Activated T-cell treated with anti-CD3 and anti-CD28 coated beads, Interleukin-2, amount 50 U/mL, for 4 hours (primary cell): ENCODE data around the gene CCNL1. TPM values are rescaled to one million over a fixed set of nuclear protein-coding genes. Genes with fewer than 3 reads are reported as not detected.
"Not testable (repeated sequence)": the region's sequence is repeated elsewhere in the genome, so short reads cannot be mapped to it uniquely, and the experiment has no call there.

Experiments
- ATAC-seq, 2 donors: fragments of 200-7000 bp; cut with Tn5 transposase; one replicate each; pipeline ENCODE4 v1.10.0; 2021
- DNase-seq: peaks from one replicate; pipeline ENCODE4 v3.0.0-alpha.2; 2020
- H3K27me3 Mint-ChIP-seq: one replicate; pipeline ENCODE4 v1.8.0; 2021; ENCODE audit warnings: low read depth, mixed read lengths
- H3K36me3 Mint-ChIP-seq: one replicate; pipeline ENCODE4 v1.8.0; 2022; ENCODE audit warnings: mixed read lengths; ENCODE audit not compliant: insufficient read depth
- H3K4me1 Mint-ChIP-seq: one replicate; pipeline ENCODE4 v1.8.0; 2021; ENCODE audit warnings: low read depth, mixed read lengths
- H3K4me3 Mint-ChIP-seq: one replicate; pipeline ENCODE4 v1.8.0; 2021; ENCODE audit warnings: mild to moderate bottlenecking, moderate library complexity, mixed read lengths
- H3K9me3 Mint-ChIP-seq: one replicate; pipeline ENCODE4 v1.8.0; 2021; ENCODE audit warnings: mixed read lengths
- total RNA-seq, 3 donors: library from RNA; stranded (reverse); gene quantifications; one replicate each; pipeline ENCODE4 v1.2.1, GENCODE V29; 2021

The CCNL1 gene
- total RNA-seq, 3 donors from 2014 or later: 138 to 152 (median 151) TPM

- H3K4me3 Mint-ChIP-seq, ATAC-seq, H3K27me3 Mint-ChIP-seq, DNase-seq, H3K9me3 Mint-ChIP-seq: not testable (repeated sequence)
- peaks cover 25% of the 10 kb centered on the region for H3K4me1 Mint-ChIP-seq
- H3K36me3 Mint-ChIP-seq: peaks cover 22% of the 10 kb centered on the region
These were observed 18.0 kb upstream of the CCNL1 start for GRCh38 chr3:157177801-157178453.

GRCh38 chr3:157176934-157177333 lies 17.0 kb upstream of the CCNL1 start:
- no peak for ATAC-seq
- H3K36me3 Mint-ChIP-seq: peaks cover 17% of the 10 kb centered on the region
- no peaks in the 10 kb centered on the region for H3K27me3 Mint-ChIP-seq
- no peak for DNase-seq
- peak overlapping the region; percentile 13 for H3K4me3 Mint-ChIP-seq
- H3K4me1 Mint-ChIP-seq: peaks cover 25% of the 10 kb centered on the region
- no peaks in the 10 kb centered on the region for H3K9me3 Mint-ChIP-seq

GRCh38 chr3:157175691-157176507 lies 16.0 kb upstream of the CCNL1 start:
- no peak for DNase-seq
- H3K36me3 Mint-ChIP-seq: peaks cover 13% of the 10 kb centered on the region
- H3K27me3 Mint-ChIP-seq: no peaks in the 10 kb centered on the region
- H3K9me3 Mint-ChIP-seq: no peaks in the 10 kb centered on the region
- H3K4me1 Mint-ChIP-seq: peaks cover 25% of the 10 kb centered on the region
- no peak for ATAC-seq
- H3K4me3 Mint-ChIP-seq: peak overlapping the region; percentile 90

GRCh38 chr3:157174649-157175498 lies 14.9 kb upstream of the CCNL1 start:
- H3K4me3 Mint-ChIP-seq: peak overlapping the region; percentile 90
- peaks cover 25% of the 10 kb centered on the region for H3K4me1 Mint-ChIP-seq
- no peaks in the 10 kb centered on the region for H3K9me3 Mint-ChIP-seq

GRCh38 chr3:157174290-157174648 lies 14.3 kb upstream of the CCNL1 start:
- H3K4me3 Mint-ChIP-seq: peak overlapping the region; percentile 90
- peak in 1 of 2 donors; percentile 10 for ATAC-seq
- no peak for DNase-seq
- H3K27me3 Mint-ChIP-seq: no peaks in the 10 kb centered on the region
- peaks cover 25% of the 10 kb centered on the region for H3K4me1 Mint-ChIP-seq
- no peaks in the 10 kb centered on the region for H3K9me3 Mint-ChIP-seq
- peaks cover 3% of the 10 kb centered on the region for H3K36me3 Mint-ChIP-seq

More at GRCh38 chr3:157174649-157175498, 14.9 kb upstream of the CCNL1 start:
- DNase-seq (peak; percentile 98), ATAC-seq (peak; percentile 97 to 98)
- Mint-ChIP-seq H3K36me3 (peaks cover 9% of the 10 kb centered on the region), H3K27me3 (no peaks in the 10 kb centered on the region)

- not testable (repeated sequence) for H3K9me3 Mint-ChIP-seq, H3K36me3 Mint-ChIP-seq, H3K27me3 Mint-ChIP-seq, H3K4me3 Mint-ChIP-seq, ATAC-seq, DNase-seq
- H3K4me1 Mint-ChIP-seq: peaks cover 25% of the 10 kb centered on the region
These were observed 13.4 kb upstream of the CCNL1 start for GRCh38 chr3:157173343-157173742.

GRCh38 chr3:157172746-157173145 lies 12.8 kb upstream of the CCNL1 start:
- H3K36me3 Mint-ChIP-seq: peaks cover 3% of the 10 kb centered on the region
- H3K4me1 Mint-ChIP-seq: peaks cover 23% of the 10 kb centered on the region
- DNase-seq (no peak), ATAC-seq (no peak)
- H3K27me3 Mint-ChIP-seq: no peaks in the 10 kb centered on the region
- H3K9me3 Mint-ChIP-seq: no peaks in the 10 kb centered on the region
- H3K4me3 Mint-ChIP-seq: no peak overlapping the region

- no peak for ATAC-seq
- H3K36me3 Mint-ChIP-seq: no peaks in the 10 kb centered on the region
- no peaks in the 10 kb centered on the region for H3K27me3 Mint-ChIP-seq
- peaks cover 7% of the 10 kb centered on the region for H3K4me1 Mint-ChIP-seq
- no peaks in the 10 kb centered on the region for H3K9me3 Mint-ChIP-seq
- no peak for DNase-seq
- H3K4me3 Mint-ChIP-seq: no peak overlapping the region
These were observed 10.9 kb upstream of the CCNL1 start for GRCh38 chr3:157170861-157171260.

- no peak for ATAC-seq
- no peak for DNase-seq
- Mint-ChIP-seq H3K9me3 (no peaks in the 10 kb centered on the region), H3K4me1 (peaks cover 2% of the 10 kb centered on the region), H3K36me3 (peaks cover 4% of the 10 kb centered on the region), H3K4me3 (no peak overlapping the region), H3K27me3 (no peaks in the 10 kb centered on the region)
These were observed 7.6 kb upstream of the CCNL1 start for GRCh38 chr3:157167371-157168042.

GRCh38 chr3:157166561-157166960 lies 6.6 kb upstream of the CCNL1 start:
- H3K27me3 Mint-ChIP-seq: no peaks in the 10 kb centered on the region
- peaks cover 6% of the 10 kb centered on the region for H3K4me1 Mint-ChIP-seq
- H3K4me3 Mint-ChIP-seq: no peak overlapping the region
- DNase-seq: no peak
- peak; percentile 21 to 23 for ATAC-seq
- peaks cover 4% of the 10 kb centered on the region for H3K36me3 Mint-ChIP-seq
- no peaks in the 10 kb centered on the region for H3K9me3 Mint-ChIP-seq

- Mint-ChIP-seq H3K9me3 (no peaks in the 10 kb centered on the region), H3K27me3 (no peaks in the 10 kb centered on the region), H3K36me3 (peaks cover 4% of the 10 kb centered on the region), H3K4me3 (no peak overlapping the region), H3K4me1 (peaks cover 11% of the 10 kb centered on the region)
- DNase-seq (no peak), ATAC-seq (no peak)
These were observed 6.2 kb upstream of the CCNL1 start for GRCh38 chr3:157166115-157166514.

GRCh38 chr3:157163217-157163953 lies 3.4 kb upstream of the CCNL1 start:
- DNase-seq (no peak), ATAC-seq (no peak)
- Mint-ChIP-seq H3K9me3 (no peaks in the 10 kb centered on the region), H3K4me3 (no peak overlapping the region), H3K36me3 (peaks cover 15% of the 10 kb centered on the region), H3K4me1 (peaks cover 16% of the 10 kb centered on the region), H3K27me3 (no peaks in the 10 kb centered on the region)

GRCh38 chr3:157162620-157163019 lies 2.7 kb upstream of the CCNL1 start:
- not testable (repeated sequence) for H3K27me3 Mint-ChIP-seq, H3K9me3 Mint-ChIP-seq, DNase-seq, H3K4me3 Mint-ChIP-seq, ATAC-seq
- peaks cover 23% of the 10 kb centered on the region for H3K36me3 Mint-ChIP-seq
- H3K4me1 Mint-ChIP-seq: peaks cover 24% of the 10 kb centered on the region
